ENCODE measurements around the gene C6orf132.
"Not testable (repeated sequence)": the region's sequence is repeated elsewhere in the genome, so short reads cannot be mapped to it uniquely, and the experiment has no call there.

The C6orf132 gene

DNA sequence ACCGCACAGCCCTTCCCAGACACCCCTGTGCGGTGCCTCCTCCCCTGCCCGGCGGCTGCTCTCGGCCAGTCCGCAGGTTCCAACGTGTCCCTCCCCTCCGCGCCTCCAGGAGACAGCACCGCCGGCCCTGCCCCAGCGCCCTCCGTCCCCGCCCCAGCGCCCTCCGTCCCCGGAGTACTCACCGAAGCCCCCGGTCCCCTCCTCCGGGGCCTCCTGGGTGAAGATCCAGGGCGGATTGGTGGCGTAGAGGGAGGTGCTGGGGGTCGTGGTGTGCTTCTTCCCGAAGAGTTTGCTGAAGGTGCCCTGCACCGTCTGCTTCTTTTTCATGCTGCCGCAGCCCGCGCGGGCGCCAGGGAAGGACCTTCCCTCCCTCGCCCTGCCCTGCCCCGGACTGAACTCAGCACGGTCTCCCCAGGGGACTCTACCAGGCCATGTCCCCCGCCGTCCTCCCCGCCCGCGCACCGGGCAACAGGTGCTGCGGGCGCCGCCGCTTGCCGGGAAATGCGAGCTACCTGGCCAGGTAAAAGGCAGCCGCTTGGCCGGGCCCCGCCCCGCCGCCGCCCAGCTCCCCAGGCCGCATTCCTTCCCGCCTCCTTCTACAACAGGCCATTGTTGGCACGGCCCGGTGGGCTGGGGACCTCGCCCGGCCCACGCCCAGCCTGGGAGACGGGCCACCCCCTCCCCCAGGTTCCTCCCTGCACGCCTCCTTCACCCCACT lies at the start of gene C6orf132:
TSS of gene C6orf132 (minus strand) at position 503 of the 718 bp plus-strand sequence. CDS start at position 327, 176 bp downstream.
- no peak for DNase-seq

DNA sequence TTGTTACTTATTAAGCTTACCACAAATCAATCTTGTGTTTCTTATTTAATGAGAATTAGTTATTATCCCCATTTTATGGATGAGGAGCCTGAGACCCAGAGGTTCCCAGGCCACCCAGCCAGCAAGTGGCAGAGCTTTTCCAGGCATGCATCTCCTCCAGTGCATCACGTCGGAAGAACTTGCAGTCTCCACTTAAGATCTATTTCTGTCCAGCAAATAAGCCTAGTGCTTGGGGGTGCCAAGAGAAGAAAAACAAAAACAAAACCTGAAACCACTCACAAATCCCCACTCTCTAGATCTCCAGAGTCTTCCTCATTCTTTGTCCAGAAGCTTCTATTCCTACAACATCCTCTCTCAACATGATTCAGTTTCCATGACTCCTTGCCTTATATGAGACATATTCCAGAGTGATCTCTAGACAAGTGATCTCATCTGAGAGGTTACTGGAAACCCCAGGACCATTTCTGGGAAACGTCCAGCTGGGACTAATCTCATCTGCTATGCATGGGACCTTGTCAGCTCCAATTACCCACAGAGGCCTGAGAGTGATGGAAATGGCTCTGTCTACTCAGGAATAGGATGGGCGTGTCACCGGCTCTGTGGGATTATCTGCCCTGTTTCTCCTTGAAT lies 48.2 kb upstream of the C6orf132 start:
- no peak for DNase-seq

DNA sequence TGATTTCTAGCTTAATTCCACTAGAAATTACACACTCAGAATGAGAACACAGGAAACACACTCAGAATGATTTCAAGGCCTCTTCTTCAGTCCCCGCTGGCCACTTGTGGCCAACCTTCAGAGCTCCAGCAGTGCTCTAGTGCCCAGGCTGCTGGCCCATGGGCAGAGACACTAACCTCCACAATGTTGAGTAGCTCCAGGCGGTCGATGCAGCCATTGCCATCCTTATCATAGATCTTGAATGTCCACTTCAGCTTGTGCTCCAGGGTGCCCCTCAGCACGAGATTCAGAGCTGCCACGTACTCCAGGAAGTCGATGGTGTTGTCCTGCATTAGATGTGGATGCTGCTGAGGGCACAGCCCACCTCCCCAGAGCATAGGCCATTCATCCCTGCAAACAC lies 46.0 kb upstream of the C6orf132 start:
- DNase-seq, result no peak

DNA sequence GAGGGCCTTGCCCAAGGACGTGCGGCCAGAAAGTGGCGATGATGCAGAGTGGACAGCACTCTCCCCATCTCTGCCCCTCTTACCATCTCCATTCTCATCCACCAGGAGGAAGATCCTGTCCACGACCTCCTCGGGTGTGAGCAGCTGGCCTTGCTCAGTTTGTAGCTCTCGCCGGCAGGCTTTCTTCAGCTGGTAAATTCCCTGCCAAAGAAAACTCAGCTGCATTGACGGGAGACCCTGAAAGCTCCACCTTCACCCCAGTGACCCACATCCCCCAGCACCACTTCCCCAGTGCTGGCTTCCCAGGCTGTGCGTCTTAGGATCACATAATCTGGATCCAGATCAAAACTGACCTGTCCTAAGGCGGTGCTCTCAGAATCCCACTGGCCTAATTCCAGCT lies 43.2 kb upstream of the C6orf132 start:
- DNase-seq, result no peak

GRCh38 chr6:42184475-42184874 lies 42.1 kb upstream of the C6orf132 start:
- no peak for DNase-seq

DNA sequence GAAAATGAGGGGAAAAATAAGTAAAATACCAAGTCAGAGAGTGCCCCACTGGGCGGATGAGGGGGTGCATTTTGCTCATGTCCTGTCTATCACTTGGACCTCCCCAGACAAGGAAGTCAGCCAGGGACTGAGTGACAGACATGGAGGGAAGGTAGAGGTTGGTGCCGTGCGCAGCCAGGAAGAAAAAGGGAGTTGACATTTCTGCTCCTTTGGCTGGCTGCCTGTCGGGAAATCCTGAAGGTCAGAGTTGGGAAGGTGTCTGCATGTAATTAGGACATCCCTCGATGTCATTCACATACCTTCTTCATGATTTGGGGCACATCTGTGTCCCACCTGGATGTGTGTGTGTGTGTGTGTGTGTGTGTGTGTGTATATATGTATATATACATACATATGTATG lies 39.7 kb upstream of the C6orf132 start:
- no peak for DNase-seq

DNA sequence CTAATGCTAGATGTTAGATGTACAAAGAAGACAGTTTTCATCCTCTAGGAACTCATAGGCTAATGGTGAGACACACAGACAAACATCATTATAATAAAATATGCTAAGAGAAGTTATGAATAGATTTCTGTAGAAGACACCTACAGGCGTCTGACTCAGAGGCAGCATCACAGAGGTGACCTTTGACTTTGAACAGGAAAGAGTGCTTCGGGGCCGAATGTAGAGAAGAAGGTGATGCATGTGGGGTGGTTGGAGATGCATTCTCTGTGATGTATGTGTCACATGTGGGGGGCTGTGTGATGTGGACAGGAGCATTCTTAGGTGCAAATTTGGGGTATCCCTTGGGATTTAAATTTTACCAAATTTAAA lies 37.5 kb upstream of the C6orf132 start:
- DNase-seq, result no peak

DNA sequence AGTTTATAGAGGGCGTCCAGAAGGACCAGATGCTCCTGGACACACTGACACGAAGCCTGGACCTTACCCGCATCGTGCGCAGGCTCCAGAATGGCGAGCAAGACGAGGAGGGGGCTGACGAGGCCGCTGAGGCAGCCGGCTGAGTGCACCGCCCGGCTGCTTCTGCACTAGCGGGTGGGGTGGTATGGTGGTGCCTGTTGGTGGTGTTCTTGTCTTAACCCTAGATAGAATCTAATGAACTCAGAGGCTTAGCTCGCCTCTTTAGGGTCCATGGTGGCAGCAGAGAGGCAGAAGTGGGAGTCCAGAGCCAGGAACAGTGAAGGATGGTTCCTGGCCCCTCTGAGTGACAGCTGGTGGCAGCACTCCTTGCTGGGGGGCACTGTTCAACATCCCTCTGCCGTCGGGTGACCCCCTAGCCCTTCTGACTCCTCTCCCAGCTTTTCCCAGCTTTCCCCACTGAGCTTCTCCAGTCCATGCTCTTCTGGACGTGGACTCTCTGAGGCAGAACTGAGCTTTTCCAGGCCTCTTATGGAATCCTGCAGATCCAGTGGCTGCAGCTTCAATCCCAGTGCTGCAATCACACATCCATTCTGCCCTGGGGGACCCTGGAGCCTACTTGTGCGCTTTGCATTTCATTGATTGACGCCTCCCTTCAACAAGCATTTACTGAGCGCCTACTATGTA lies 37.0 kb upstream of the C6orf132 start:
- DNase-seq, result no peak

- peak; percentile 6 for DNase-seq
These were observed 35.3 kb upstream of the C6orf132 start for GRCh38 chr6:42177514-42178364.

DNA sequence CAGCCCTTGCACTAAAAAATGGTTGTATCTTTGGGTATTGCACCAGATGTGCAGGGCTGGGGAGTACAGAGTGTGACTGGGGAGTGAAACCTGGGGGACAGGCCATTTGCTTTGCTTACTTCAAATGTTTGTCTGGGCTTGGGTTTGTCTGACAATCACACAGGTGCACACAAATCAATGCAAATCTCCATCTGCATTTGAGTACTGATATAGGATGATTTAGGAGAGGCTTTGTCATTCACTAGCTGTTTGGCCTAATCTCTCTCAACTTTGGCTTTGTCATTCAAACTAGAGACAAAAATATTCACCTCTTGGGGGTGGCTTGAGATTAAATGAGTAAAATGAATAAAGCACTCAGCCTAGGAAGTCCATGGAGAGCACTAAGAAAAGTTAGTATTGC lies 34.6 kb upstream of the C6orf132 start:
- no peak for DNase-seq

GRCh38 chr6:42175860-42176259 lies 33.4 kb upstream of the C6orf132 start:
- no peak for DNase-seq

DNA sequence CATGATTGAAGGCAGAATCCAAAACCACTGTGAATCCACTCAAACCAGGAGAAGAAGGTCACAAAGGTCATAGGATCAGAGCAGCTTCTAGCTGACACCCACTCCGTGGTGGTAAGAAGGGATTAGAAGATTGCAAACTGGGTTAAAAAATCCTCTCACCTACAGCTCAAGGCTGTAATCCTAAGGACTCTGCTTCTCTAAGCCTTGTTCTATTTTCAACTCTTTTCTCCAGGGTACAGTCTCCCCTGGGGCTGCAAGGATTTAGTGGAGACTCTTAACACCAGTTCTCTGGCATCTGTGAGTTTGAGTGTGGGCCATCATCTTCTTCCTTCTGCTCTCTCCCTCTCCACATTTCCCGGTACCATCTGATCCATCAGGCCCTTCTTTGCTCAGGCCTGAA lies 30.7 kb upstream of the C6orf132 start, which contains the start of gene GUCA1A:
TSS of gene GUCA1A (plus strand) at position 264 of the 400 bp plus-strand sequence. CDS start 250 bp downstream, outside the sequence.
- no peak for DNase-seq

- DNase-seq, result no peak
These were observed 29.6 kb upstream of the C6orf132 start for GRCh38 chr6:42171813-42172581.

GRCh38 chr6:42169780-42170179 lies 27.4 kb upstream of the C6orf132 start:
- not testable (repeated sequence) for DNase-seq

- no peak for DNase-seq
These were observed 26.2 kb upstream of the C6orf132 start for GRCh38 chr6:42168650-42169049.

- DNase-seq, result peak; percentile 78
These were observed 24.2 kb upstream of the C6orf132 start for GRCh38 chr6:42166444-42167141.

DNA sequence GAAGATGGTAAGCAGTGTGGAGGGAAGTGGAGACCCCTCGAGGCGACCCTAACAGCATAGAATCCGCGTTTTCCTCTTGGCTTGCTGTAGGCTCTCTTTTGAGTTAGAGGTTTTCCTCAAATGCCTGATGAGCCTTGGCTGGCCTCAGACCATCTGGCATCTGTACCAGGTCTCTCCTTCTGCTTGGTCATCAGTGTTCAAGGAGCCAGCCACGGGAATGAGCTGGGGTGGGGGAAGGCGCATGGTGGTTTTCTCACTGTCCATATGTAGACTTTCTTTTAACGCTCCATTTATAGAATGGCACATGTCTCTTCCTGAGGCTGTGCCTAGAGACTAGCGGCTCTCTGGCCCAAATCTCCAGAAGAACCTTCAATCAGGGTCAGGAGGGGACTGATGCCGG lies 22.6 kb upstream of the C6orf132 start:
- no peak for DNase-seq

- DNase-seq, result no peak
These were observed 21.6 kb upstream of the C6orf132 start for GRCh38 chr6:42163981-42164380.

DNA sequence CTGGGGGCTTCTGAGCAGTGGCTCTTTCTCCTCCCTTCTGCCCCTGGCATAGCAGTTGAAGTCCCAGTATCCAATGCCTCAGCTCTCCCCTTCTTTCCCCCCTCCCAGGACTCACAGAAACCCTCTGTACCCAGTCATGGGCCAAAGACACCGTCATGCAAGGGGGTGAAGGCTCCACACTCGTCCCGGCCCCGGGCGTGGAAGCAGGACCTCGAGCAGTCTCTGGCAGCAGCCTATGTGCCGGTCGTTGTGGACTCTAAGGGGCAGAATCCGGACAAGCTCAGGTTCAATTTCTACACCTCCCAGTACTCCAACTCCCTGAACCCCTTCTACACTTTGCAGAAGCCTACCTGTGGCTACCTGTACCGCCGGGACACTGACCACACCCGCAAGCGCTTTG lies 20.4 kb upstream of the C6orf132 start:
- no peak for DNase-seq

GRCh38 chr6:42162384-42162783 lies 20.0 kb upstream of the C6orf132 start:
- DNase-seq, result no peak

GRCh38 chr6:42159431-42160024 lies 17.1 kb upstream of the C6orf132 start:
- DNase-seq, result no peak
